ENCODE data around the gene ADNP. TPM values are rescaled to one million over a fixed set of nuclear protein-coding genes. Genes with fewer than 3 reads are reported as not detected.

Gene ADNP
- polyA plus RNA-seq, 12 donors: 52.8 to 173 (median 63.5) TPM

- no peak for DNase-seq
Measured at GRCh38 chr20:50948132-50948785, 17.0 kb upstream of the ADNP start.

DNA sequence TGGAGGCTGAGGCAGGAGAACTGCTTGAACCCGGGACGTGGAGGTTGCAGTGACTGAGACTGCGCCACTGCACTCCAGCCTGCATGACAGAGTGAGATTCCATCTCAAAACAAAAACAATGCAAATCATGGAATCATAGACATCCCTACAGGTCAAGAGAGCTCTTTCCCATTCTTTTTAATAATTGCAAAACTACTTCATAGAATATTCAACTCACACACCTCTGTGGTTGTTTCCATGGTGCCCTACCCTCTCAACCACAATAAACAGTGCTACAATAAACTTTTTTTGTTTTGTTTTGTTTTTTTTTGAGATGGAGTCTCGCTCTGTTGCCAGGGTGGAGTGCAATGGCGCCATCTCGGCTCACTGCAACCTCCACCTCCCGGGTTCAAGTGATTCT is 11.8 kb upstream of the ADNP start:
- no peak for DNase-seq

DNA sequence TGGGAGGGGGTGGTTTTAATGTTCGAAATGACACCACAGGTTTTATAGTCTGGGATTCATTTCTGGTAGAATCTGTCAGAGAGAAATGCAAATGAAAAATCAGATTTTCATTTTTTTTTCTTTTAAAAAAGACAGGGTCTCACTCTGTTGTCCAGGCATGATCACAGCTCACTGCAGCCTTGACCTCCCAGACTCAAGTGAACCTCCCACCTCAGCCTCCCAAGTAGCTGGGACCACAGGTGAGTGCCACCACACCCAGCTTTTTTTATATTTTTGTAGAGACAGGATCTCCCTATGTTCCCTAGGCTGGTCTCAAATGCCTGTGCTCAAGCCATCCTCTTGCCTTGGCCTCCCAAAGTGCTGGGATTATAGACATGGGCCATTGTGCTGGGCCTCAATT is 2.4 kb upstream of the ADNP start:
- DNase-seq: no peak

- DNase-seq: no peak
Measured at GRCh38 chr20:50932691-50933280, 1.5 kb upstream of the ADNP start.

- DNase-seq: no peak
Measured at GRCh38 chr20:50932016-50932485, 814 bp upstream of the ADNP start.

DNA sequence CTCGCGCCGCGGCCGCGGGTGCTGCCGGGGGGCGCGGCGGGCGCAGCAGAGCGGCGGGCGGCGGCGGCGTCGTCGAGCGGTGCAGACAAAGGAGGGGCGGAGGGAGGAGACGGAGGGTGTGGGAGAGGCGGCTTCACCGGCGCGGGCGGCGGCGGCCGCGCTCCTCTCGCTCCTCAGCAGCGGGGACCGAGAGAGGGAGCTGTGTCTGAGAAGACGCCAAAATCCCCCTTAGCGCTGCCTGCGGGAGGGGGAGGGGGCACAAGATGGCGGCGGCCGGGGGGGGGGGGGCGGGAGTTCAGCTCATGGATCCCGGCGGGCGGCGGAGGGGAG is 296 bp downstream of the ADNP start:
- DNase-seq: no peak

- no peak for DNase-seq
Measured at GRCh38 chr20:50930139-50930975, 880 bp downstream of the ADNP start.

DNA sequence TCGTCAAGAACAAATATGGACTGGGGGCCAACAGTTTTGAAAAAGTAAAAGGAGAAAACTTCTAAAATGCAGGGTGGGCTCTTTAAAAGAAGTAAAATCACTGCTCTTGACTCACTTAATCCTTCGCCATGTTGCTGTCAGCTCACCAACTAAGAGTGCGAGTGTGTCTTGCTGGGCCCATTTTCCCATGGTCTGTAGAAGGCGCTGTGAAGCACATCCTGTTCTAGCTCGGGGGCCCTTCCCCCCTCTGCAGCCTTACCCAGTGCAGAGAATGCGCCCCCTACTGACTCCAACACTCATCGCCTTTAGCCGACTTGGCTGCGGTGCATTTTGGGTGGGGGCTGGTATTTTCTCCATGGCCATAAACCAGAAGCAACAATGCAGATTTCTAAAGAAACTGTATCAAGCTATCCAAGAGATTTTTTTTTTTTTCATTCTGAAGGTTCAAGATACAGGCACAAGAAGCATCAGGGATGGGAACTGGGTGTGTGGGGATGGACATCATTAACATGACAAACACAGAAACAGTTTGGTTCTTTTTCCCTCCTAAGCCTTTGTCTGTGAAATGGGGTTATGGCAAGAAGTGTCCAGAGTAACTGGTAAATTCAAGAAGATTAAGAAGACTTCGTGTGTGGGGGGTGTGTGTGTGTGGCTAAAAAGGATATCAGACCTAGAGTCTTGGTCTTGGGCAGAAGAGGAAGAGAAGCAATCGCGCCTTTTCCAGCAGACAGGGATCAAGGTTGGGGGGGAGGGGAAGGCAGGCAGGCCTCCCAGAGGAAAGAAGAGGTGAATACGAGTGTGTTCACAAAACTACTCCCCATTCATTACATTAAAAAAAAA is 1.7 kb downstream of the ADNP start:
- peak; percentile 91 for DNase-seq

DNA sequence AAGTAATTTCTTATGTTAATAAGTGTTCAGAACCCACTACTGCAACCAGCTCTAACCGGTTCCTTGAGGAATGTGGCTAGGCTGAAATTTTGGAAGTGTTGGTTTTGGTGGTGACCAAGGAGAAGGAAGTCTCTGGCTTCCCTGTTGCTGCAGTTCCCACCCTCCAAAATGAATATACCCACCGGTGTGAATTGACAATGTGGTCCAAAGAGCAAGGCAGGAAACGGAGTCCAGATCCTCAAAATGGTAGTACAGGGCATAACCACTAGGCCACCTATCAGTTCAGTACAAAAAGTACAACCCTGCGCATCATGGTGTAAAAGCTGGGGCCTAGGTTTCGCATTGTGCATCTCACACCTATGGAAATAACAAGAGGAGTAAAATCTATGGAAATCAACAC is 2.8 kb downstream of the ADNP start:
- DNase-seq: no peak

DNA sequence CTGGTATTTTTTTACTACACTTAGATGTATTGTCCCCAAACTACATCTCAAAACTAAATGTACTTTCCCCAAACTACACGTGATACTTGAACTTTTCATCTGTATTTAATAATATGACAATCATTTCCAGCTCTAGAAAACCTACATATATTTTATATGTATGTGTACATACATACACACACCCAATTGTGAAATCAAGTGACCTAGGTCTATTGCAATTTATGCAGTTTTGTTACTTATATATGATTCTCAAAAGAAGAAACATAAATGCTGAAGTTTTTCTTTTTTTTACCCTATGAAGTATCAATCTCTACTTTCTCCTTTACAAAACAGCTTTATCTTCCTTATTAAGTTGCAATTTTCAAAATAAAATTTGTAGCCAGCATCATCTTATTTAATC is 4.7 kb downstream of the ADNP start:
- DNase-seq: no peak

- no peak for DNase-seq
Measured at GRCh38 chr20:50924261-50924920, 6.8 kb downstream of the ADNP start.

DNA sequence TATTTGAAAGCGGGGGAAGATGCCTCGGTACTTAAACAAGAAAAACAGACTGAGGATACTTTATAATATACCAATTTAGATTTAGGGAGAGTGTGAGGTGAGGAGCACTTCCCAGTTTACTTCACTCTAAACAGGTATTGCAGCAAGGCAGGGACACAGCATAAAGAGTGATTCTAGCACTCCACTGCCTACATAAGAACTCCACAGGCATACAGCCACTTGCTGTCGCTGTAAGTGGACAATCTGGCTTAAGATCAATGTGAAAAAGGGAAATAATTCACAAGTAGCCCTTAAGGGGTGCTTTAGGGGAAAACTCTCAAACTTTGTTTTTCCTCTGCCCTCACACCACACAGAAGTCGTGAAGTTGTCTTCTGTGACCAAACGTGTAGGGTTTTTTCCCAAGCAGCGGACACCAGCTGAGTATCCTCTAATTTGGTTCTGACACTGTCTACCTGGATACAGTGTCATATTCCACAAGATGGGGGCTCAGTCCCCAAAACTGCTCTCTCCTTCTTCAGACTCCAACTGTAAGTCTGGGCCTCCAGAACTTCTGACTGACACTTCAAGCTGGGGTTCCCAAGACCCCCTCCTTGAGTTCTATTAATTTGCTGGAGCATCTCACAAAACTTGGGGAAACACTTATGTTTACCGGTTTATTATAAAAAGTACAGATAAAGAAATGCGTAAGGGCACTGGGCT is 9.3 kb downstream of the ADNP start:
- no peak for DNase-seq

DNA sequence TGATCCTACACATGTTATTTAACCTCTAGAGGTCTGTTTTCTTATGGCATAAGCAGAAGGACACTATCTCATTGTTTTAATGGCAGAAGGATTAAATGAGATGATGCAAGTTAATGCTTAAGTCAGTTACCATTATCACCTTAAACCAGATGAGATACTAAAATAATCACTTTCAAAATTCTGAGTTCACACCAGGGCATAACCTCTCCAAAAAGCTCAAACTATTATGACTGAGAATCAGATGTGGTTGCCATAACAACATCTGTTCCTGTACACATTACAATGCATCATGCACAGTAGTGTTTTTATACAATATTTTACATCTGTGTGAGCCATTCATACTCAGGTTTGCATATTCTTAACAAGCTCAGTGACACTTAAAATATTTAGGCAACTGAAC is 10.2 kb downstream of the ADNP start:
- DNase-seq: no peak

GRCh38 chr20:50919567-50919966 is 11.7 kb downstream of the ADNP start:
- DNase-seq: no peak

GRCh38 chr20:50918403-50918802 is 12.8 kb downstream of the ADNP start:
- DNase-seq: no peak

DNA sequence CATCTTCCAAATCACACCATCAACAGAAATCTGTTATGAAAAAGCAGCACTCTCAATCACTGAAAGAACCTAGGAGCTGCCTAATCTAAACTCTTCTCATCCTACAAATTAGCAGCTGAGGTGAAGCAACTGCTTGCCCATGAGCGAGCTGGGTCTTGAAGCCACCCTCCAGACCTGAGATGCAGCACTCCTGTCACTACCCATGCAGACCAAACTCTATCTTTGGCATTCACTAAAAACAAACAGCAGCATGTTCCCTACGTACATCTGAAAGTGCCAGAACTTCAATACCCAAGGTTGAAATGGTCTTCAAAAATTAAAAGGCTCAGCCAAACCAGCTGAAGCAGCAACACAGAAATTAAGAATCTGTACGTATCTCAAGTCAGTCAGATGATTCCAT is 14.3 kb downstream of the ADNP start:
- DNase-seq: no peak

GRCh38 chr20:50916257-50916656 is 15.0 kb downstream of the ADNP start:
- DNase-seq: no peak

- no peak for DNase-seq
Measured at GRCh38 chr20:50915424-50915823, 15.8 kb downstream of the ADNP start.

- no peak for DNase-seq
Measured at GRCh38 chr20:50913690-50914375, 17.4 kb downstream of the ADNP start.

DNA sequence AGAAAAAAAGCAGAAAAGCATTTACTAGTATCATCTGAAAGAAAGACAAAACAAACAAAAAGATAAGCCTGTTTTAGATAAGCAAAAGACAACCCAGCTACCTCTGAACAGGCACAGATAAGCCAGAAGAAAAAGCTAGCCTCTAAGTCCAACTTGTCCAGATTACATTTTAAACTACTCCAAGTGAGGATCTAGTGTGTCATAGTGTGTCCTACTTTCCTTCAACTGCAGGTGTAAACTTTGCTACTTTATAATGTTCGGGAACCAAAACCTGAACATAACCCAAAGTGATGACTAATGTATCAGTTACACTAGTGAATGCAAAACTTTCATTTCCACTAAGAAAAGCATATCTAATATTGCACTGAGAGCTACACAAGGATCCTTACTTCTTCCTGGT is 19.5 kb downstream of the ADNP start:
- DNase-seq: no peak

All from muscle of arm (tissue), 12 donors.